H1 (cell line): ENCODE data around the gene APOOL. TPM values are rescaled to one million over a fixed set of nuclear protein-coding genes. Genes with fewer than 3 reads are reported as not detected.

Experiments
- CTCF ChIA-PET: fragments of 300-600 bp; sonication (Branson Sonifier 250); formaldehyde crosslinking; loops from one replicate; lab custom pipeline; 2021; ENCODE audit not compliant: partially characterized antibody; lab: Charles Lee
- POLR2A ChIA-PET: fragments of 300-600 bp; sonication (Branson Sonifier 250); formaldehyde crosslinking; loops from one replicate; lab custom pipeline; 2021; ENCODE audit warnings: inconsistent platforms; ENCODE audit not compliant: partially characterized antibody; lab: Charles Lee
- DNase-seq, 2 experiments: peaks; one replicate each; pipeline versions ENCODE4 v3.0.0 to v3.0.0-alpha.2; 2010 to 2022; ENCODE audit warnings: low spot score in 2 of 2, low read depth in 1 of 2, mixed read lengths in 1 of 2
- FAIRE-seq: peaks from 2 replicates; lab custom pipeline; 2011; peaks lifted over from hg19 to GRCh38; lab: Jason Lieb, UNC
- H2AFZ ChIP-seq: 2 replicates; pipeline ENCODE4 v1.8.1; 2012; ENCODE audit warnings: low read length, inconsistent platforms
- H2AK5ac ChIP-seq: 2 replicates; pipeline ENCODE4 v1.6.1; 2013; ENCODE audit warnings: low read depth, low read length
- H2BK120ac ChIP-seq: replicated peaks from 2 replicates; pipeline ENCODE3; 2013; ENCODE audit warnings: low read depth, low read length, inconsistent platforms
- H2BK12ac ChIP-seq: 2 replicates; pipeline ENCODE4 v1.6.1; 2013; ENCODE audit warnings: low read depth, low read length
- H2BK15ac ChIP-seq: 2 replicates; pipeline ENCODE4 v1.6.1; 2013; ENCODE audit warnings: low read length
- H2BK20ac ChIP-seq: 2 replicates; pipeline ENCODE4 v1.6.1; 2013; ENCODE audit warnings: low read length
- H2BK5ac ChIP-seq: 2 replicates; pipeline ENCODE4 v1.6.1; 2013; ENCODE audit warnings: low read depth, low read length
- H3K14ac ChIP-seq: 2 replicates; pipeline ENCODE4 v1.6.1; 2013; ENCODE audit warnings: inconsistent platforms; ENCODE audit not compliant: insufficient read length
- H3K18ac ChIP-seq: 2 replicates; pipeline ENCODE4 v1.6.1; 2013; ENCODE audit warnings: low read length; ENCODE audit errors: extremely low read depth
- H3K23ac ChIP-seq: 2 replicates; pipeline ENCODE4 v1.6.1; 2013; ENCODE audit warnings: inconsistent platforms; ENCODE audit not compliant: insufficient read length
- H3K23me2 ChIP-seq: 2 replicates; pipeline ENCODE4 v1.6.1; 2013; ENCODE audit warnings: low read depth, low read length
- H3K27ac ChIP-seq: 2 replicates; pipeline ENCODE4 v1.6.1; 2011; ENCODE audit warnings: low read depth, low read length, inconsistent platforms
- H3K27me3 ChIP-seq, 4 experiments: replicated peaks in 1 of 4; 1 replicate in 1 of 4; 2 replicates in 3 of 4; pipeline versions ENCODE4 v1.6.1 to v1.8.1; 2011 to 2013; ENCODE audit warnings: low read length in 3 of 4, mild to moderate bottlenecking in 3 of 4, inconsistent platforms in 2 of 4, mixed read lengths in 2 of 4, moderate library complexity in 1 of 4; ENCODE audit not compliant: control insufficient read depth in 3 of 4, insufficient read depth in 3 of 4; ENCODE audit errors: extremely low read depth in 1 of 4
- H3K36me3 ChIP-seq, 4 experiments: 2 replicates each; pipeline versions ENCODE4 v1.6.1 to v1.8.1; 2011 to 2013; ENCODE audit warnings: mild to moderate bottlenecking in 4 of 4, low read length in 3 of 4, moderate library complexity in 2 of 4, control low read depth in 1 of 4, inconsistent platforms in 1 of 4; ENCODE audit not compliant: insufficient read depth in 4 of 4, control insufficient read depth in 2 of 4
- H3K4ac ChIP-seq: replicated peaks from 2 replicates; pipeline ENCODE3; 2013; ENCODE audit warnings: low read length, low read depth, mixed read lengths, inconsistent platforms; ENCODE audit not compliant: insufficient read length
- H3K4me1 ChIP-seq, 4 experiments: replicated peaks in 1 of 4; 1 replicate in 1 of 4; 2 replicates in 3 of 4; pipeline versions ENCODE4 v1.6.1 to v1.8.1; 2011 to 2013; ENCODE audit warnings: low read length in 3 of 4, inconsistent platforms in 2 of 4, mixed read lengths in 1 of 4; ENCODE audit not compliant: insufficient read depth in 4 of 4, control insufficient read depth in 3 of 4
- H3K4me2 ChIP-seq, 2 experiments: 2 replicates each; pipeline versions ENCODE4 v1.6.1 to v1.8.1; 2011 to 2013; ENCODE audit warnings: low read depth in 2 of 2, low read length in 2 of 2, control low read depth in 1 of 2, inconsistent platforms in 1 of 2, mild to moderate bottlenecking in 1 of 2; ENCODE audit not compliant: insufficient read depth in 1 of 2
- H3K4me3 ChIP-seq, 4 experiments: fragments of 200-600, 300-600 bp in 1 of 4; sonication (generic), shearing (Covaris generic), sonication (Bioruptor Twin) in 1 of 4; 2 replicates each; pipeline versions ENCODE4 v1.5.1 to v1.8.1; 2011 to 2016; ENCODE audit warnings: low read length in 4 of 4, low read depth in 3 of 4, control low read depth in 2 of 4, inconsistent platforms in 2 of 4, mild to moderate bottlenecking in 2 of 4, mixed read lengths in 1 of 4, moderate library complexity in 1 of 4; ENCODE audit not compliant: insufficient read depth in 2 of 4; ENCODE audit errors: extremely low read depth in 1 of 4
- H3K56ac ChIP-seq: replicated peaks from 2 replicates; pipeline ENCODE3; 2013; ENCODE audit warnings: low read depth, mild to moderate bottlenecking, mixed read lengths, low read length, inconsistent platforms; ENCODE audit not compliant: insufficient read length
- H3K79me1 ChIP-seq: 2 replicates; pipeline ENCODE4 v1.6.1; 2013; ENCODE audit warnings: low read depth, low read length, control low read depth
- H3K79me2 ChIP-seq, 2 experiments: 2 replicates each; pipeline versions ENCODE4 v1.6.1 to v1.8.1; 2012 to 2013; ENCODE audit warnings: low read length in 2 of 2, mild to moderate bottlenecking in 2 of 2, inconsistent platforms in 1 of 2; ENCODE audit not compliant: insufficient read depth in 2 of 2, control insufficient read depth in 1 of 2
- H3K9ac ChIP-seq, 4 experiments: replicated peaks in 1 of 4; 1 replicate in 1 of 4; 2 replicates in 3 of 4; pipeline versions ENCODE4 v1.6.1 to v1.8.1; 2011 to 2013; ENCODE audit warnings: low read depth in 3 of 4, low read length in 3 of 4, control low read depth in 2 of 4, mild to moderate bottlenecking in 2 of 4, moderate library complexity in 2 of 4, inconsistent platforms in 1 of 4; ENCODE audit errors: extremely low read depth in 1 of 4
- H3K9me3 ChIP-seq, 2 experiments: 2 replicates each; pipeline versions ENCODE4 v1.6.1 to v1.8.1; 2012 to 2013; ENCODE audit warnings: mild to moderate bottlenecking in 2 of 2, moderate library complexity in 2 of 2, control low read depth in 1 of 2, inconsistent platforms in 1 of 2, low read depth in 1 of 2, low read length in 1 of 2, mixed read lengths in 1 of 2; ENCODE audit not compliant: insufficient read depth in 2 of 2
- H4K20me1 ChIP-seq, 2 experiments: replicated peaks in 1 of 2; 2 replicates each; pipeline versions ENCODE3 to v1.8.1; 2011 to 2013; ENCODE audit warnings: inconsistent platforms in 2 of 2, low read length in 2 of 2, mild to moderate bottlenecking in 1 of 2; ENCODE audit not compliant: insufficient read depth in 2 of 2, control insufficient read depth in 1 of 2
- H4K5ac ChIP-seq: 2 replicates; pipeline ENCODE4 v1.6.1; 2013; ENCODE audit warnings: low read length, low read depth, mixed read lengths, inconsistent platforms; ENCODE audit not compliant: insufficient read length
- H4K8ac ChIP-seq: 2 replicates; pipeline ENCODE4 v1.8.0; 2013; ENCODE audit warnings: mild to moderate bottlenecking, moderate library complexity, low read length, inconsistent platforms; ENCODE audit not compliant: insufficient read depth; ENCODE audit errors: extremely low read depth
- H4K91ac ChIP-seq: replicated peaks from 2 replicates; pipeline ENCODE3; 2013; ENCODE audit warnings: low read length, mixed read lengths, inconsistent platforms; ENCODE audit not compliant: insufficient read length
- JUND ChIP-seq: IDR thresholded peaks from 2 replicates; pipeline ENCODE4 v1.6.1; 2011; ENCODE audit warnings: mild to moderate bottlenecking, improper control_type of control experiment, low read length
- RAD21 ChIP-seq, 2 experiments: IDR thresholded peaks in 1 of 2; conservative IDR thresholded peaks in 1 of 2; 2 replicates each; pipeline ENCODE4 v1.6.1; 2011; ENCODE audit warnings: low read depth in 2 of 2, low read length in 2 of 2, improper control_type of control experiment in 1 of 2, inconsistent platforms in 1 of 2, mild to moderate bottlenecking in 1 of 2, moderate library complexity in 1 of 2
- SRF ChIP-seq: IDR thresholded peaks from 2 replicates; pipeline ENCODE4 v1.6.1; 2011; ENCODE audit warnings: mild to moderate bottlenecking, low read depth, low read length, moderate library complexity
- TEAD4 ChIP-seq: IDR thresholded peaks from 2 replicates; pipeline ENCODE4 v1.6.1; 2012; ENCODE audit warnings: low read depth, low read length, inconsistent platforms, mixed read lengths
- USF2 ChIP-seq: IDR thresholded peaks from 2 replicates; pipeline ENCODE4 v1.6.1; 2011; ENCODE audit warnings: low read length, improper control_type of control experiment
- WGBS, 2 experiments: shearing (Covaris generic) in 1 of 2; methylation state at CpG; one replicate each; pipeline versions ENCODE4 v1.1.6 to v1.1.7; 2013 to 2015; ENCODE audit warnings: low lambda C conversion rate in 2 of 2, mixed read lengths in 2 of 2, inconsistent platforms in 1 of 2, low coverage in 1 of 2, missing lambda C conversion rate in 1 of 2; ENCODE audit not compliant: insufficient replicate concordance in 2 of 2, insufficient coverage in 1 of 2, insufficient read length in 1 of 2; ENCODE audit errors: extremely low coverage in 1 of 2, missing lambda C conversion rate in 1 of 2; 5-methylcytosine and 5-hydroxymethylcytosine counted together
- polyA plus RNA-seq, 7 experiments: library from polyadenylated mRNA; depleted of rRNA in 3 of 7; stranded (reverse) in 5 of 7; unstranded in 2 of 7; fragments of >200 nt in 5 of 7; fragments of 200-250 nt in 2 of 7; gene quantifications; 1 replicate in 5 of 7; 2 replicates in 1 of 7; 4 replicates in 1 of 7; pipeline versions ENCODE4 v1.2.1 to v1.2.3, GENCODE V29; 2011 to 2013; ENCODE audit warnings: missing spikeins in 2 of 7, mixed read lengths in 2 of 7
- total RNA-seq: library from RNA; stranded (reverse); fragmentation: NEBNext Ultra II Directional; extraction: Animal tissue kit (Norgen Biotek cat#: 25700); gene quantifications from 2 replicates; pipeline ENCODE4 v1.2.1, GENCODE V29; 2021

APOOL gene
- total and polyA plus RNA-seq, 2 of the 8 experiments (the other 6 are each of a cell fraction or from before 2014, with no cell fraction given), result 2.4 to 8.1 TPM

- Histone ChIP-seq H2AK5ac (no peak overlapping the region), H2AFZ (no peak overlapping the region), H3K4ac (no peak overlapping the region), H3K18ac (no peak overlapping the region), H3K9ac (no peak overlapping the region), H4K5ac (no peak overlapping the region), H3K4me3 (no peak overlapping the region), H3K14ac (no peak overlapping the region), H3K4me1 (no peaks in the 10 kb centered on the region), H2BK12ac (no peak overlapping the region), H3K9me3 (no peaks in the 10 kb centered on the region), H3K23ac (no peak overlapping the region), H3K23me2 (no peaks in the 10 kb centered on the region), H3K56ac (no peak overlapping the region), H3K4me2 (no peak overlapping the region), H2BK5ac (no peak overlapping the region), H2BK15ac (no peak overlapping the region), H3K27ac (no peak overlapping the region), H4K8ac (no peak overlapping the region), H4K20me1 (no peaks in the 10 kb centered on the region), H2BK120ac (no peak overlapping the region), H3K36me3 (no peaks in the 10 kb centered on the region), H3K27me3 (no peaks in the 10 kb centered on the region), H4K91ac (no peak overlapping the region), H3K79me2 (no peaks in the 10 kb centered on the region), H3K79me1 (no peaks in the 10 kb centered on the region), H2BK20ac (no peak overlapping the region)
- POLR2A ChIA-PET, result no interaction called here
- no peak for TF ChIP-seq USF2
- peak in 1 of 2 experiments; percentile 22; a peak in 2 of 4 replicates for TF ChIP-seq RAD21 (IDR thresholded peaks at IDR 0.05 in 1 of 2, conservative IDR thresholded peaks at IDR 0.05 in 1 of 2; ENCODE audit: low read depth in 2 of 2, low read length in 2 of 2)
- no peak for TF ChIP-seq SRF
- no peak for TF ChIP-seq TEAD4
- no peak for TF ChIP-seq JUND
- FAIRE-seq (no peak), DNase-seq (no peak)
- CTCF ChIA-PET, result interaction anchor here (1.1 kb wide), 1 partner anchor 323 kb away, joined by 3 read pairs; no protein-coding TSS in a partner anchor
- WGBS, 2 experiments, result 84% methylated on average over 2 of the region's 2 CpGs; no CpG with 5 or more reads in 1 of the 2 experiments
Observed at GRCh38 chrX:85052636-85053343, 49.1 kb downstream of the APOOL start.
